HG03095 (cell line): Measurements from ENCODE around the gene MFSD2A.
"Not testable (repeated sequence)": the region's sequence is repeated elsewhere in the genome, so short reads cannot be mapped to it uniquely, and the experiment has no call there.

Experiments
- ATAC-seq: cut with Tn5 transposase; IDR thresholded peaks from one replicate; pipeline ENCODE4 v1.9.1; 2021; ENCODE audit warnings: moderate library complexity; ENCODE audit not compliant: unreplicated experiment

MFSD2A gene

DNA sequence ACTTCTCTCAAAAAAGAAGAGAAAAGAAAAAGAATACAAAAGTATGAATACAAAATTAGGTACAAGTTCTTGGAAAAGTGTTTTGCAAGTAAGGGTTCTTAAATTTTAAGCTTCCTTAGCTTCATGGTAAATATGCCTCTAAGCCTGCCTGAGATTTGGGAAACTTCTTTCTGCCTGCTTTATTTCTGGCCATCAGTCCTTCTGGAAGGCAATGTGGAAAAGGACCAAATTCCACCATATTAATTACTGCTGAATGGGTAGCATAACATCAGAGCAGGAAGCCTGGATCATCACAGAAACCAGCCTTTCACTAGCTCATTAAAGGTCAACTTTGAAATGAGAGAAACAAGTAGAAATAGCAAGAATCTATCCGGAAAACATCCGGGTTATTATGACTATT, 46.5 kb downstream of the MFSD2A start:
- ATAC-seq: no peak

DNA sequence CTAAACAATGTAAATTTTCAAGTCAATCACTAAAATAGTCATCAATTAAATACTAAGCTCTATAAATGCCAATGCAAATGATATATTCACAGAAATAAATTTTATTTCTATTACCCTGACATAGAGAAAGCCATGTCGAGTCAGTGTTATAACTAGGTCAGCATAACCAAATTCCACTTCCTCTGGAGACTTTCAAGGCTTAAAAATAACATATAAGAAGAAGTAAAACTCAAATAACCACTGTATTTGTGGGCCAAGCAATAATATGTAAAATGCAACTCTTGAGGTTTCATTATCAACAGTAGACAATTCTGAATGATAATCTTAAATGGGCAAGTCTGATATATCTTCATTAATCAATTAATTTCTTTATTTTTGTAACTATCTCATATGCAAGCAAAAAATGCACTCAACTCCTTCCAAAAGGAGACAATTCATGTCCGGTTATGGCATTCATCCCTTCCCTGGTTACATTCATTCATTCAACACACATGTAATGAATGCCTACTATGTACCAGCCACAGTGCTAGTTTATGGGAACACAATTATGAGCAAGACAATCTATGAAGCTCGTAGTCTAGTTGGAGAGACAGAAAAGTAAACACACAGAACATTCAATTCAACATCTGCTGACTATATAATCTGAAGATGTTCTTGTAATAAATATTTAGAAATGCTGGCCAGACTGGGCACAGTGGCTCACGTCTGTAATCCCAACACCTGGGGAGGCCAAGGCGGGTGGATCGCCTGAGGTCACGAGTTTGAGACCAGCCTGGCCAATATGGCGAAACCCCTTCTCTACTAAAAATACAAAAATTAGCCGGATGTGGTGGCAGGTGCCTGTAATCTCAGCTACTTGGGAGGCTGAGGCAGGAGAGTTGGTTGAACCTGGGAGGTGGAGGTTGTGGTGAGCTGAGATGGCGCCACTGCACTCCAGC, 48.5 kb downstream of the MFSD2A start:
- ATAC-seq: no peak

DNA sequence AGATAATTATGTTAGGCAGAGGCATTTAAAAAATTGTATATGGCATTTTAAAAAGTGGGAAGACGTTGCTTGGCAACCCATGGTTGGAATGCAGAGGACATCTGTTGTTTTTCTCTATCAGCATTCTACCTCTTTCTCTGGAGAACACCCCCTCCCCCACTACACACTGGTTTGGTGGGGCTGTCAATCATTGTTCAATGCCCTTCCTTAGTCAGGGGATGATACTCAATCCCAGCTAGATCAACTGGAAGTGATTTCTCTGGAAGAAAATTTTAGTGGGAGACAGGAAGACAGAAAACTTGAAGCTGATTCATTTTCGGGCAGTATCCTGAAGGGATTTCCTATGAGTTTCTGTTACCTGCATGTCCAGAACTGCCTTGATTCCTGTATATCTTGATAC, 49.9 kb downstream of the MFSD2A start:
- no peak for ATAC-seq

DNA sequence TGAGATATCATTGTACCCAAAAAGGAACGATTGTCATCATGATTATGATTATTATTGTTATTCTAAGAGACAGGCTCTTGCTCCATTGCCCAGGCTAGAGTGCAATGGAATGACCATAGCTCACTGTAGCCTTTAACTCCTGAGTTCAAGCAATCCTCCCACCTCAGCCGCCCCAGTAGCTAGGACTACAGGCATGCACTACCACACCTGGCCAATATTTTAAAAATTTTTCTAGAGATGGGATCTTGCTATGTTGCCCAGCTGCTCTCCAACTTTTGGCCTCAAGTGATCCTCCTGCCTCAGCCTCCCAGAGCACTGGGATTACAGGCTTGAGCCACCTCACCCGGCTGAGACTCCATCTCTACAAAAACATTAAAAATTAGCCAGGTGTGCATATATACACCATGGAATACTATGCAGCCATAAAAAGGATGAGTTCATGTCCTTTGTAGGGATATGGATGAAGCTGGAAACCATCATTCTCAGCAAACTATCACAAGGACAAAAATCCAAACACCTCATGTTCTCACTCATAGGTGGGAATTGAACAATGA, 52.6 kb downstream of the MFSD2A start:
- ATAC-seq: not testable (repeated sequence)

DNA sequence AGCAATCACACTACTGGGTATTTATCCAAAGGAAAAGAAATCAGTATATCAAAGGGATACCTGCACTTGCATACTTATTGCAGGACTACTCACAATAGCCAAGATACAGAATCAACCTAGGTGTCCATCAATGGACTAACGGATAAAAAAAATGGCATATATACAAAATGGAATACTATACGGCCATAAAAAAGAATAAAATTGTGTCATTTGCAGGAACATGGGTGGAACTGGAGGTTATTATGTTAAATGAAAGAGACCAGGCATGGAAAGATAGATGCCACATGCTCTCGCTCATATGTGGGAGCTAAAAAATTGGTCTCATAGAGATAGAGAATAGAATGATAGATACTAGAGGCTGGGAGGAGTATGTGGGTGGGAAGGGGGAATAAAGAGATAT, 56.3 kb downstream of the MFSD2A start:
- ATAC-seq: no peak

DNA sequence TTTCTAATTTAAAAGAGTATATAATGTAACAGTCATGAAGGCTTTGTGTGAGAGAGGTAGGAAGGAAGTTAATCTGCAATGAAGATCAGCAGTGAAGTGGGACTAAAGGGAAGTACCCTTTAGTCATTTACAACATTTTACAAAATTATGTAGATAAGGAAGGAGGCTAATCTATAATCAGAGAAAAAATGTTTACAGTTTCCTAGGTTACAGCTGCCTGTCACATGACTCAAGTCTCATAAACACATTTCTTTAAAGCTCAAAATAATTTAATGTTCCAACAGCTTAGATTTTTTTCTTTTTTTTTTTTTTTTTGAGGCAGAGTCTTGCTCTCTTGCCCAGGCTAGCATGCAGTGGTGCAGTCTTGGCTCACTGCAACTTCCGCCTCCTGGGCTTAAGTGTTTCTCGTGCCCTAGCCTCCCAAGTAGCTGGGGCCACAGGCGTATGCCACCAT, 59.3 kb downstream of the MFSD2A start:
- ATAC-seq: no peak

DNA sequence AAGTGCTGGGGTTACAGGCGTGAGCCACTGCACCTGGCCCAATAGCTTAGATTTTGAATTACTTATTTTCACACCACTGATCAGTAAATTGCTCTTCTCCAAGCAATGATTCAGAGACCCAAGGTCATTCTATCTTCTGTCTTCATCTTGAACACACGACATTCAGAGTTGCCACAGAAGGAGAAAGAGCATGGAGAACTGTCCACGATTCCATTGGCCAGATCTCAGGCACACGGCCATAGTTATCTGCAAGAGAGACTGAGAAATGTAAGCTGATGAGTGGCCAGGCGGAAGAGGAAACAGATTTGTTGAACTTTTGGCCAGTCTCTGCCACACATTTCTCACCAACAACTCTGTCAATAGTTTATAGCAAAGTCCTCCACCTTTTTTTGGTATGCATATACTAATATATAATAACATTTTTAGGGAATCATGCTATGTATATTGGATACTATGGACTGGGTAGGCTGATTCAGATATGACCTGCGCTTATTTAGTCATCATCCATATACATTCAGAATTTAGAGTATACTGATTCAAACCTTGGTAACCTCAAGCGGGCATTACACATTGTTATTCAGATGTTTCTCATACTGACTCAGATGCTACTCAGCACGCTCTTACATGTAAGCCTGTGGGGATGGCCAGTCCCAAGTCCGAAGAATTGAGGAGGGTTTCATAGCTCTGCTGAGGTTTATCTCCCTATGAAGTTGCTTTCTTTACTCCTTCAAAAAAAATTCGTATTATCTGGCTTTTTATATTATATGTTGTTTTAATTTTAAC, 60.1 kb downstream of the MFSD2A start:
- ATAC-seq: no peak

DNA sequence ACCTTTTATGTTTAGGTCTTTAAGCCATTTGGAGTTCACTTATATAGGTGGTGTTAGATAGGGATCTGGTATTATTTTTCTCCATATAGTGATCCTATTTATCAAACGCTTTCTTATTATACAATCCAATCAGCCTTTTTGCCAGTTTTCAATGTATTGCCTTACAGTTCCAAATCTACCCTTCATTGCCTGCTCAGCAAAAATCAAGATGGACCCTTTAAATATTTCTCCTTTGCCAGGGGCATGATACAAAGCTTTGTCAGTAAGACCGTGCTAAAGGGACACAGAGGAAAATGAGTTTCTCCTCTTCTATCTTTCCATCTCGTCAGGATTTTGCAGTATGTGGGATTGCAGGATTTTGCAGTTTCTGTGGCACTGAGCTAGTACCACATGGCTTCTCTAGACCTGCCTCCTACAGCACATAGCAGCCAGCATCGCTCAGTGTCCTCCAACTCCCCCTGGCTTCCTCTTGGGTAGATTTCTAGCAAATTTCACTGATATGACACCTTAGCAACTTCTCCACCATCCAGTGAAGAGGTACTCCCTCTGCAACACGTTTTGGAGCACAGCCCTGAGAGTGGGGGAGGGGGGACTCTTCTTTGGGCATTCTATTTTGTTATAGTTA, 63.1 kb downstream of the MFSD2A start:
- ATAC-seq: no peak
